Stomach smooth muscle (tissue), 2 donors: ENCODE results near the gene DCUN1D4.
"Not testable (repeated sequence)": the region's sequence is repeated elsewhere in the genome, so short reads cannot be mapped to it uniquely, and the experiment has no call there.

ENCODE experiments used
- H3K27ac ChIP-seq: one replicate; pipeline ENCODE4 v1.7.0; 2013; ENCODE audit warnings: mild to moderate bottlenecking, low read length, inconsistent platforms
- H3K27me3 ChIP-seq, 2 donors: one replicate each; pipeline ENCODE4 v1.7.0; 2013; ENCODE audit warnings: low read length in 2 of 2; ENCODE audit not compliant: insufficient read depth in 2 of 2, control insufficient read depth in 1 of 2
- H3K36me3 ChIP-seq, 2 donors: one replicate each; pipeline ENCODE4 v1.7.0; 2013; ENCODE audit warnings: low read length in 2 of 2; ENCODE audit not compliant: control insufficient read depth in 2 of 2, insufficient read depth in 2 of 2
- H3K4me1 ChIP-seq: one replicate; pipeline ENCODE4 v1.7.0; 2013; ENCODE audit warnings: low read length; ENCODE audit not compliant: control insufficient read depth, insufficient read depth
- H3K4me3 ChIP-seq, 2 donors: one replicate each; pipeline ENCODE4 v1.7.0; 2013; ENCODE audit warnings: low read length in 2 of 2
- H3K9ac ChIP-seq, 2 donors: one replicate each; pipeline ENCODE4 v1.7.0; 2013; ENCODE audit warnings: low read length in 2 of 2, mild to moderate bottlenecking in 1 of 2
- H3K9me3 ChIP-seq, 2 donors: one replicate each; pipeline ENCODE4 v1.7.0; 2013; ENCODE audit warnings: low read length in 2 of 2; ENCODE audit not compliant: control insufficient read depth in 2 of 2
- donor health status: healthy.
- donor health status: Pancreatic carcinoma.

DCUN1D4 gene

DNA sequence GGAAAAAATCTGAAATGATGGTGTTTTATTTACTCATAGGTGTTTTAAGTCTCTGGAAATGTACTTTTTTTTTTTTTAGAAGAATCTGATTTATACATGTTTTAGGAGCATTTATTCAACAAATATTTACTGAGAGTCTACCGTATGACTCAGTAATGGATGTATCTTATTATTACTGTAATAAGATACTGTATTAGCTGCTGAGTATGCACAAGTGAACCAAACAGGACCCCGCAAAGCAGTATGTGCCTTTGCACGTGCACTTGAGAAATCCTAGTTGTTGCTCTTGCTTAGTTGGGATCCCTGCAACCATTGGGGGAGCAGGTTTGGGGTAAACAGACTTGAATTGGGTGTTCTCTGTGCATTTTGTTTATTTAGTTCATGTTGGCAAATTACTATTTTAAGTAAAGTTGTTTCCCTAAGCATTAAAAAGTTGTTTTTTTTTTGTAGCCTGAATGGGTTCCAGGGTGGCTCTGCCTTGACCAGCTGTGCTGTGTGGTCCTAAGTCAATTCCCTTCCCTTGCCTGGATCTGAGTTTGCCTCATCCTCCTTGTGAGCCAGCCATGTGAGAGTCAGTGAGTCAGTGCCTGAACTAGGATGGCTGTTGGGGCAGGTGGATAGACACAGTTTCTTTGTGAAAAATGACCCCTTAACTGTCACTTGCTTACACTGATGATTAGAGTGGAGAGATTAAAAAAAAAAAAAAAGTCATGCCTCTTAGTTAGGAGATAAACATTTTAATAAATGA is 27.7 kb downstream of the DCUN1D4 start:
- Histone ChIP-seq H3K27me3 (no peaks in the 10 kb centered on the region), H3K9me3 (no peaks in the 10 kb centered on the region), H3K4me3 (no peak overlapping the region), H3K36me3 (peaks cover 28 to 37% of the 10 kb centered on the region in 2 donors), H3K4me1 (peaks cover 9% of the 10 kb centered on the region), H3K9ac (no peak overlapping the region), H3K27ac (no peak overlapping the region)

DNA sequence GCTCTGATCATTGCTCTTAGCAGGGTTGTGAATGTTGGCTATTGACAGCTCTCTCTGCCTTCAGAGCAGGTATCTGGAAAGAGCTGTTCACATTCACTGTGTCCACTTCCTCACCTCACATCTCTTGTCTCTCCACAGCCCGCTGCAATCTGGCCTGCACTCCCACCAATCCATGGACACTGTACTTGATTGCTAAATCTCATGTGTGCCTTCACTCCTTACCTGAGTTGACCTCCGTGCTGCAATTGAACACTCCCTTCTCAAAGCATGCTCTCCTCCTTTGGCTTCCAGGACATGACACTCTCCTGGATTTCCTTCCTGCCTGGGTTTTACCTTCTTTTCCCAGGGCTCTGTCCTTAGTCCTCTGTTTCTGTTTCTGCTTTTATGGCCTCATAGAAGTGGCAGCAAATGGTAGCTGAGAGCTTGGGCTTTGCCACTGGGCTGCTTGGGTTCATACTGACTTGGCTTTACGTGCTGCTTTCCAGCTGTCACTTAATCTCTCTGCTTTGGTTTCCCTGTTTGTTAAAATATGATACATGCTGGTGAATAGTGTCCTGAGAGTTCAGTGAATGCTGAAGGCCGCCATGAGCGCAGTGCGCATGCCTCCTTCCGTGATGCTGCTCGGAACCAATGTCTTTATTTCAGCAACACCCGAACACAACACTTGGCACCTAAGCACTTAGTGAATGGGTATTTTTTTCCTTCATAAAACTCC is 29.5 kb downstream of the DCUN1D4 start:
- Histone ChIP-seq H3K27me3 (no peaks in the 10 kb centered on the region), H3K9me3 (no peaks in the 10 kb centered on the region), H3K36me3 (peaks cover 24 to 34% of the 10 kb centered on the region in 2 donors), H3K27ac (no peak overlapping the region), H3K9ac (no peak overlapping the region), H3K4me3 (no peak overlapping the region), H3K4me1 (peaks cover under 1% of the 10 kb centered on the region)

DNA sequence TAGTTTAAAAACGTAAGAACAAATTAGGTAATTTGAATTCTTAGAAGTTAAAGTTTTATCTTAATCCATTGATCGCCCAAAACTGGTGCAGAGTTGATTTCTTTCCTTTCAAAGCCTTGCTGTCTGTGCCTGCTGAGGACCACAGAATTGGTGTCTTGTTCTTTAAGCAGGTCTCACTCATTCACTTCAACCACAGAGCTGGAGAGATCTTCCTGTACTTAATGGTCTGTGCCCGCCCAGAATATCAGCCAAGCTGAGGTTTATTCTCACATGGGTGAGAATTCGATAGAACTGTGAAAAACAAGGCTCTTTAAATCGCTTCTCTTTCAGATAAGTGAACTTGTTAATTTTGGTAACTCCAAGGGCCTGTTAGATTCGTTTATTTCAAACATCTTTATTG is 31.6 kb downstream of the DCUN1D4 start:
- H3K36me3 ChIP-seq, result peaks cover 32 to 36% of the 10 kb centered on the region in 2 donors

DNA sequence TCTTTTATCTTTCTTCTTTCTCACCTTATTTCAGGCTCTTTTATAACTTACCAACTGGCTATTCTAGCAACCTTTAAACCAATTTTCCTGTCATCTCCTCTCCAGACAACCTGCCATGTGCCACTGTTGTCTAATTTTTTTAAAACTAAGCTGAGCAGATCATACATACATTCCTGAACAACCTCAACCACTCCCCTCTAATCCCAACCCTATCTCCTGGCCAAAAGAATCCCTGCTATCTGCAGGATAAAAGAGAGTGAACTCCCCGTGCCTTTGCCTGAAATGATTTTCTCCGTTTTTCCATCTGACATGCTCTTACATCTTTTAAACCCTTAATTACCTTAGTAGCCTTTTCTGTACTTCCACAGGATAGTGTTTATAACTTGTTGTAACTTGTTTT is 35.5 kb downstream of the DCUN1D4 start:
- Histone ChIP-seq H3K27ac (no peak overlapping the region), H3K4me1 (no peaks in the 10 kb centered on the region), H3K9me3 (no peaks in the 10 kb centered on the region), H3K27me3 (no peaks in the 10 kb centered on the region), H3K4me3 (no peak overlapping the region), H3K36me3 (peaks cover 26 to 34% of the 10 kb centered on the region in 2 donors), H3K9ac (no peak overlapping the region)

More for the DNA sequence above, 31.6 kb downstream of the DCUN1D4 start:
- Histone ChIP-seq H3K27ac (no peak overlapping the region), H3K27me3 (no peaks in the 10 kb centered on the region), H3K4me1 (no peaks in the 10 kb centered on the region), H3K9me3 (no peaks in the 10 kb centered on the region), H3K9ac (no peak overlapping the region), H3K4me3 (no peak overlapping the region)

DNA sequence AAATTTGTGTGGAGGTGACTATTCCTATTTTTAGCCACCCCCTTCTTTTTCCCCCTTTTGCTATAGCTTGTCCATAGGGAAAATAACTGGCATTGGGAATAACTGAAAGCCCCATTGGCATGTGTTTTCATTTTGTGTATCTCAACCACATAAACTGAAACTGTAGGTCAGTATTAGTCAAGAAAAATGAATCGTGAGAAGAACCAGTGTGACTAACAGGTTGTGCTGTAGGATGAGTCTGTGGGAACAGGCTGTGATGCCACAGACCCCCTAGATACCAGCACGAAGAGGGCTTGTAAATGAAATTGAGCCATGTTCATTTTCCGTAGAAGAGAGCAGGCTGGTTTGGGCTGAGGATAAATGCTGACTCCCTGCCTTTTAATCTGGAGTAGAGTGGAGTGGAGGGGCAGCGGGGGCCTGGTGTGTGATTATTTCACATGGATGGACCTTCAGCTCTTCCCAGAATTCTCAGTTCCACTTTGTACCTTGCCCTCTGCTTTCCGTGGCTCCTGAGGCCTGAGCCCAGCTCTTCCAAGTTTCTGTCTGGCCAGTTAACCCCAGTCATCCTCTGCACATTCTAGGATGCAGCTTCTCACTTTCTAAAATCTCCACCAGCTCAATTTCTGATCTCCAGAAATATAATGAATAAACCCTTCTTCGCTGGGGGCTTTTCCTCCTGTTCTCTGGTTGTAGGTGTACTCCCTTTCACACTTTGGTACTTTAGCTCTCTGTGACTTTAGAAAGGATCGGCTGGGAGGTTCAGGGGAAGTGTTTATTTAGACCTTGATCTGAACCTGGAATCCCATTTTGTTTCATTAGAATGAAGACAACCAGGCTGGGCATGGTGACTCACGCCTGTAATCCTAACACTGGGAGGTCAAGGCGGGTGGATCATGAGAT is 37.3 kb downstream of the DCUN1D4 start:
- Histone ChIP-seq H3K4me3 (no peak overlapping the region), H3K27ac (no peak overlapping the region), H3K9me3 (no peaks in the 10 kb centered on the region), H3K36me3 (peaks cover 18 to 28% of the 10 kb centered on the region in 2 donors), H3K4me1 (no peaks in the 10 kb centered on the region), H3K9ac (no peak overlapping the region), H3K27me3 (no peaks in the 10 kb centered on the region)

DNA sequence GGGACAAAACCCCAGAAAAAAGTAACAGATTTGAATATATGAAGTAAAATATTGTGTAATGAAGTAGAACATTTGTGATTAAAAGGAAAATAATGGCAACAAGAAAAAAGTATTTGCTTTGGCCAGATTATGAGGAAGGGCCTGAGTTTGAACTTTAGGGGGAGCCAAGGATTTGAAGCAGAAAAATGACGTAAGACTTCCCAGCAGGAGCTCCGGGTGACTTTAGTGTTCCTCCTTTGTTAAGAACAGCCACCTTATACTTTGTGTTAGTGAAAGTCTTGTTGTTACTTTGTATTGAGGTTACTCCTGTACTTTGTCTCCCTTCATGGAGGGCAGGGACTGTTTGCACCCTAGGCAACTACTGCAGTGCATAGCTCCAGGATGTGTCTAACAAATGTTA is 41.1 kb downstream of the DCUN1D4 start:
- no peak overlapping the region for H3K27ac ChIP-seq
- no peaks in the 10 kb centered on the region for H3K27me3 ChIP-seq
- no peak overlapping the region for H3K9ac ChIP-seq
- H3K4me1 ChIP-seq, result no peaks in the 10 kb centered on the region
- peaks cover 11 to 23% of the 10 kb centered on the region in 2 donors for H3K36me3 ChIP-seq
- no peak overlapping the region for H3K4me3 ChIP-seq
- H3K9me3 ChIP-seq, result no peaks in the 10 kb centered on the region

DNA sequence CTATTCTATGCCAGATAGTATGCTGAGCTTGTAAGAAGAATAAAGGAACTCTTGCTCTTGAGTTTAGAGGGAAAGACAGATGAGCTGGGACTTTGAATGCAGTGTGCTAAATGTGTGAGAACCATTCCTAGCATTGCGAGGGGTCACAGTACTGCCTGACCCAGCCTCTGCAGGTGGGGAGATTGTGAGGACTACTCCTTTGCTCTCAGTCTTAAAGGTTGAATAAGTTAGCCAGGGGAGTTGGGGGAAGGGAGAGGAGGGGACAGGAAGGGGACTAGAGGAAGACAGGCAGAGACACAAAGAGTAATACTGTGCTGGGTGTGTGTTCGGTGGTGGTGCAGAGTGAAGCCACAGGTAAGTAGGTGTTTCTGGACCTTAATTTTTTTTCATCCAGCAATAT is 41.7 kb downstream of the DCUN1D4 start:
- no peaks in the 10 kb centered on the region for H3K4me1 ChIP-seq
- no peak overlapping the region for H3K9ac ChIP-seq
- no peak overlapping the region for H3K4me3 ChIP-seq
- no peak overlapping the region for H3K27ac ChIP-seq
- H3K36me3 ChIP-seq, result peaks cover 9 to 22% of the 10 kb centered on the region in 2 donors
- no peaks in the 10 kb centered on the region for H3K9me3 ChIP-seq
- H3K27me3 ChIP-seq, result no peaks in the 10 kb centered on the region

DNA sequence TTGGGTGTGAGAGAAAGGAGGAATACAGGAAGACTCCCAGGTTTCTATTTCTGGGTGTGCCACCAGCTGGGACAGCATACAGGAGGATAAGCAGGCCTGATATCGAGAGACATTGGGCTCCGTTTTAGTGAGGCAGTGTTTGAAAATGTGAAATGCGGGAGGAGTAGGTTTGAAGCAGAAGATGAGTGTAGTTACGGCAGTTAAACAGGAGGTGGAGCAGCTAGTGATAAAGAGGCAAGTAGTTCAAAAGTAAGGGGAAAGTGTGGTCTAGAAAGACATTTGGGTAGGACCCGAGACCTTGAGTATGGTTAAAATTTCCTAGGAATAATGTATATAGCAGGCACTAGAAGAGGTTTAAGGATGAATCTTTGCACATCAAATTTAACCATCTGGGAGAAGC is 42.4 kb downstream of the DCUN1D4 start:
- Histone ChIP-seq H3K27me3 (no peaks in the 10 kb centered on the region), H3K36me3 (peaks cover 6 to 22% of the 10 kb centered on the region in 2 donors), H3K9ac (no peak overlapping the region), H3K27ac (no peak overlapping the region), H3K4me3 (no peak overlapping the region), H3K9me3 (no peaks in the 10 kb centered on the region), H3K4me1 (no peaks in the 10 kb centered on the region)

DNA sequence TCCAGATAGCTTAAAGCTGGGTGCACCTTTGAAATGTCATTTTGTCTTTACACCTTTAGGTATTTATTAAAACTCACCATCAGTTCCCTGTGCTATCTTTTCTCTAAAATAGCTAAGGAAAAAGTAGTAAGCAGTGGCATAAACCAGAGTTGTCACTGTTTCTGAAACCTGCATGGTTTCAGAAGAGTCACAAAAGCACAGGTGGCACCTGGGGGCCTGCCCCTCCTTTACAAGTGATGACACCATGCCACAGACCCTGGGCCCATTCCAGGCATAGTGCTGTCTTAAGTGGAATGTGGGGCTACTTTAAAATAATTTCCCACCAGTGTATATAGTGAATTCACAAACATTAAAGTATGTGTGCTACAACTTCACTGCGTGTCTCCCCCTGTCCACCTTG is 47.8 kb downstream of the DCUN1D4 start:
- Histone ChIP-seq H3K9me3 (no peaks in the 10 kb centered on the region), H3K4me3 (no peak overlapping the region), H3K27ac (no peak overlapping the region), H3K27me3 (no peaks in the 10 kb centered on the region), H3K9ac (no peak overlapping the region), H3K36me3 (peaks cover 6 to 26% of the 10 kb centered on the region in 2 donors), H3K4me1 (no peaks in the 10 kb centered on the region)

GRCh38 chr4:51893402-51893801 is 50.4 kb downstream of the DCUN1D4 start:
- H3K27me3 ChIP-seq, H3K9ac ChIP-seq, H3K4me3 ChIP-seq, H3K27ac ChIP-seq, H3K9me3 ChIP-seq, H3K4me1 ChIP-seq: not testable (repeated sequence)
- H3K36me3 ChIP-seq, result peaks cover 6 to 16% of the 10 kb centered on the region in 2 donors
